Raji (cell line): ENCODE data around the gene TRMT2A.

Experiments
- POLR2A ChIP-seq: IDR thresholded peaks from 2 replicates; pipeline ENCODE4 v1.6.1; 2011; ENCODE audit warnings: low read depth, low read length, control low read depth; ENCODE audit not compliant: insufficient read depth

The TRMT2A gene

GRCh38 chr22:20064140-20064480 is 52.9 kb downstream of the TRMT2A start:
- TF ChIP-seq POLR2A = no peak

- TF ChIP-seq POLR2A = no peak
These were observed 53.5 kb downstream of the TRMT2A start for GRCh38 chr22:20063271-20064139.

GRCh38 chr22:20062766-20063083 is 54.3 kb downstream of the TRMT2A start:
- TF ChIP-seq POLR2A = no peak

- TF ChIP-seq POLR2A = no peak
These were observed 54.8 kb downstream of the TRMT2A start for GRCh38 chr22:20062043-20062765.
